NT2/D1 (cell line): ENCODE measurements around the gene GPR35.

ENCODE experiments used
- YY1 ChIP-seq: IDR thresholded peaks from 2 replicates; pipeline ENCODE4 v1.6.1; 2011; ENCODE audit not compliant: insufficient read length, insufficient read depth
- ZNF274 ChIP-seq: IDR thresholded peaks from 2 replicates; pipeline ENCODE4 v1.6.1; 2011; ENCODE audit warnings: mild to moderate bottlenecking, low read depth, low read length

- TF ChIP-seq ZNF274 (no peak), YY1 (no peak)
Observed at GRCh38 chr2:240646176-240646899, 21.1 kb downstream of the GPR35 start.
